Muscle layer of duodenum (tissue), 2 donors: ENCODE data around the gene NPL.

Source experiments
- H3K27ac ChIP-seq: one replicate; pipeline ENCODE4 v1.7.0; 2013; ENCODE audit warnings: mild to moderate bottlenecking, low read length
- H3K27me3 ChIP-seq: one replicate; pipeline ENCODE4 v1.7.0; 2013; ENCODE audit warnings: low read depth, mild to moderate bottlenecking, control low read depth, low read length
- H3K36me3 ChIP-seq, 2 donors: one replicate each; pipeline ENCODE4 v1.7.0; 2013; ENCODE audit warnings: low read length in 2 of 2, control low read depth in 1 of 2, mild to moderate bottlenecking in 1 of 2; ENCODE audit not compliant: insufficient read depth in 2 of 2, control insufficient read depth in 1 of 2
- H3K4me1 ChIP-seq, 2 donors: one replicate each; pipeline ENCODE4 v1.7.0; 2013; ENCODE audit warnings: low read length in 2 of 2, mild to moderate bottlenecking in 2 of 2, control low read depth in 1 of 2, moderate library complexity in 1 of 2; ENCODE audit not compliant: insufficient read depth in 2 of 2, control insufficient read depth in 1 of 2
- H3K4me3 ChIP-seq, 2 donors: one replicate each; pipeline ENCODE4 v1.7.0; 2013; ENCODE audit warnings: low read length in 2 of 2, low read depth in 1 of 2, mild to moderate bottlenecking in 1 of 2
- H3K9me3 ChIP-seq, 2 donors: one replicate each; pipeline ENCODE4 v1.7.0; 2013; ENCODE audit warnings: low read length in 2 of 2, control low read depth in 1 of 2, mild to moderate bottlenecking in 1 of 2; ENCODE audit not compliant: control insufficient read depth in 1 of 2
- donor health status: healthy.

NPL gene

DNA sequence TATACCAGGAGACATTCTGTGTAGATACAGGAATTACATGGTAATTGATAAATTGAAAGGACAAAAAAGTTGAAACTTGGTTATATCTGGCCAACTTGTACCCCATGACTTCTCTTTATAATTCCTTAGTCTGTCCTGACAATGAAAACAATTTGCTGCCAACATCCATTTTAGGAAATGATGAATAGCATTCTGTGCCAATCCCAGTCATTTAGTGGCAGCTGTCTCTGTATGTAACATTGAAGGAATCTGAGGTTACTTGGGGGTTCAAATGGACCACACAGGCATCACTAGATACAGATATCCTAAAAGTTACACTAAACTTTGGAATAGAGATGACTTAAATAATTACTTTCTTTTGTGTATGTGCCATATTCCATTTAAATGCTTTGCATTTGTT lies 87.8 kb downstream of the NPL start:
- Histone ChIP-seq H3K27me3 (no peaks in the 10 kb centered on the region), H3K27ac (no peak overlapping the region), H3K4me1 (no peaks in the 10 kb centered on the region), H3K9me3 (no peaks in the 10 kb centered on the region), H3K36me3 (peaks cover 93 to 99% of the 10 kb centered on the region in 2 donors), H3K4me3 (no peak overlapping the region)

DNA sequence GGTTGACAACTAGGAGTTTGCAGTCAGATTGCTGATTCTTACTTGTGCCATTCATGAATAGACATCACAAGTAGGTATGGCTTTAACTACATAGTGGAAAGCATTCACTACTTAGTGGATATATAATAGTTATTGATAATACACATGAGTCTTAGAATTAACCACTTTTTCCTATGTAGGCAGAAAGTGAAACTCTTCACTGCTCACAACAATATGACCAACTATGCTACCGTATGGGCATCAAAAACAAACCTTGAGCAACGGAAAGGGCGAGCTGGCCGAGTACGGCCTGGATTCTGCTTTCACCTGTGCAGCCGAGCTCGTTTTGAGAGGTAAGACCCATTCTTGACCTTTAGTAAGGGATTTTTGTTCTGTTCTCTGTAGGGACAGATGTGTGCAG lies 88.3 kb downstream of the NPL start:
- Histone ChIP-seq H3K36me3 (peaks cover 93 to 99% of the 10 kb centered on the region in 2 donors), H3K9me3 (no peaks in the 10 kb centered on the region), H3K27me3 (no peaks in the 10 kb centered on the region), H3K4me1 (no peaks in the 10 kb centered on the region), H3K4me3 (no peak overlapping the region), H3K27ac (no peak overlapping the region)
